Activated CD4-positive, alpha-beta T cell treated with anti-CD3 and anti-CD28 coated beads, Interleukin-2, amount 50 U/mL, for 4 hours (primary cell): Measurements from ENCODE around the gene PAX3.

Experiments
- DNase-seq, 2 experiments: peaks; one replicate each; pipeline ENCODE4 v3.0.0-alpha.2; 2020

The PAX3 gene

DNA sequence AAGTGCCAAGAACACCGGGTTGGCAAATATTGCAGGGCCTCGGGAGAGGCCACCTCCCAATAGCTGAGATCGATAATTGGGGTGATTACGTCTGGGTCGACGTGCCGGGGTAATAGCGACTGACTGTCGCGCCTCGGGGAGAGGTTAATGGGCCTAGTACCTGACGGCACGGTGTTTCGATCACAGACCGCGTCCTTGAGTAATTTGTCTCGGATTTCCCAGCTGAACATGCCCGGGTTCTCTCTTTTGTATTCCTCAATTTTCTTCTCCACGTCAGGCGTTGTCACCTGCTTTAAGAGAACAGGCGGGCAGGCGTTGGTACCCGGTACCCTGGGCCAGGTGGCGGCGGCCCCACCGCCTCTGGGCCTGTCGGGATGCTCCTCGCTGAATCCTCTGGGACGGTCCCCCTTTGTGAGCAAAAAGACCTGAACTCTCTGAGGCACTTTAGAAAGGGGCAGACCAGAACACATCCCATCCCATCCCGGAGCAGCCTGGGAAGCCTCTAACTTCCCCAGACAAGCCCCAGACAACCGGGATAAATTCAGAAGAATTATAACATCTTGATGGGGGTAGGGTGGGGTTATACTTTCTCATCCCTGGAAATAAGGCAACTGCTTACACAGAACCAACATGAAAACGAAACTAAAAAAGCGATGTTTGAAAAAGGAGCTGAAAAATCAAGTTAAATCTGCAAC is 3.3 kb downstream of the PAX3 start:
- DNase-seq, result no peak

DNA sequence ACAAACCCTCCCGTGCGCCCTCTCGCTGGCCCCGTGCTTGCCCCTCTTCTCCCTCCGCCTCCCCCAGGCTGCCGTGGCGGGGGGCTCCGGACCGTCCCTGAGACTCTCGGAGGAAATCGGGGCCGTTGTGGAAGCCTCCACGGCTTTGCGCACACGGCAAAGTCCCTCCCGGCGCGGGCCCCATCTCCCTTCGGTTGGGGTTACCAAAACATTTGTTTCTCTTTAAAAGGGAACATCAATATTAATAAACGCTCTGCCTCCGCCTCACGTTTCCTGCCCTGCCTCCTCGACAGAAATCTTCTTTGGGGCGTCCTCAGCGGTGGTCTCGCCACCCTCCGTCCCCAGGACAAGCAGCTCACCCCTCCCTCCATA is 3.8 kb downstream of the PAX3 start:
- DNase-seq, result no peak

DNA sequence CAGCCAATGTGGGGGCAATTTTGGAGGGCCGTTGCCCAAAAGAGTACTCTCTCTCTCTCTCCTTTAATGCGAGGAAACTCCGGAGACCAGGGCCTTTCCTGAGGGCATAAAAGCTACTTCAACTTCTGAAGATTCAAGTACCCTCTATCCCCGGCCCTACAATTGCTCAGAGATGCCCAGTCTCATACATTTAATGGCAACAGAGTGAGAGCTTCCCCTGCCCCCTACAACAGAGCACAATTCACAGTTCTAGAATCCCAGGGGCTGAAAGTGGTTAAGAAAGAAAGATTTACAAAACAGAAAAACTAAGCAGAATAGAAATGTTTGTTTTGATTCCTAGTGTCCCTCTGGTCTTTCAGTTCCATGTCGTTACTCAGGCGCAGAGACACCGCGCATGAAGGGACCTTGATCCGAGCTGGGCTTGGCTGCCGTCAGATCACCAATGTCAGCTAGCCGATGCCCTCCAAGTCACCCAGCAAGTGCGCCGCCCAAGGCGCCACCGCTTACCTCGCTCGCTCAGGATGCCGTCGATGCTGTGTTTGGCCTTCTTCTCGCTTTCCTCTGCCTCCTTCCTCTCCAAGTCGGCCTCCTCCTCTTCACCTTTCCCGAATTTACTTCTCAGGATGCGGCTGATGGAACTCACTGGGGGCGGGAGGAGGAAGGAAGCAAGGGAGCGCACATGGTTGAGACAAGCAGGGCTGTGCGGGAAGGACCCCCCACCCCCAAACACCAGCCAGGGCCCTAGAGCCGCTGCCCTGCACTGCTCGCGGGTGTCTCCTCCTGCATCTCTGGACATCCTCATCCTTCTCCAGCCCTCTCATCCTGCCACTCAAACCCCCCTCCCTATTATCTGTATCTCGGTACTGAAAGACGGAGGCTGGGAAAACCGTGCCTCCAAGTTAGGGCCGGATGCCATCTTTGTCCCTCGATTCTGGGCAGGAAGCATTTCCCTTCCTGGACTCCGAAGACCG is 4.9 kb downstream of the PAX3 start:
- DNase-seq, result no peak

DNA sequence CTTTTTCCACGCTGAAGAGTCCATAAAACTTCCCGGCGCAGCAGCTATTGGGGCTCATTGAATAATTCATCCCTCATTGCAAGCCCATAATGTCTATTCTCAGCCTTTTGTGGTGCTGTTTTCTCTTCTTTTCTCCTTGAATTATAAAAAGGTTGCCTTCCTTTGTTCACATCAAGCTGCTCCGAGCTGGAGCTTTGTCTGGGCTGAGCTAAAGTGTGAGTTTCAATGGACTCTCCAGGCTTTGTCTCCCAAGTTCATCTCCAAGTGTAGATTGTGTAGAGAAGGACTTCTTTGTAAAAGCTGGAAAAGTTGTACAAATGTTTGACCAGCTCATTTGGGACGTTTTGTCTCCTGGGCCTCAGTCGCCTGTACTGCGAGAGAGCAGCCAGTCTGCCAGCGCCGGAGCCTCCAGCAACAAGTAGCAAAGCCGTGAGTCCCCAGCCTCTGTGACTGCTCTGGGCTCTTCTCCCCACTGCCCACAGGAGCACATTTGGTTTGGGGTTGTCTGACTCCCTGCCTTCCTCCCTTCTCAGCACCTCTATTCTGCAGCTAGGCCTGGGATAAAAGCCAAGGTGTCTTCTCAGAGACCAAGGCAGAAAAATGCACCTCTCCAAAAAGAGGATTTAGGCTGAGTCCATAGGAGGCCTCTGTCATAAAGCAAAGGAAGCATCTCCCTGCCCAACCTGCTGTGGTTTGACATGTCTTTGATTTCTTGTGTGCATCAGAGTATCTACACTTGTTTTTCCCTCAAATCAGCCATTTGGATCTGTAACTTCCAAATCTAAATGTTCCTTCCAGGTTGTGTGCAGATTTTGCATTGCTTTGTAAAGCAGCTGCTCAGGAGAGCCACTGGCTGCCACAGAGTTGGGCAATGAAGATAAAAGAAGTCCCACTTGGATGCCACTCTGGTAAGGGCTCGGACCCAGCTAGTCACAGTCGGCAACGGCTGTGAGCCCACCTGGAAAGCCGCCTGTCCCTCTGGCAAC is 6.4 kb downstream of the PAX3 start:
- no peak for DNase-seq

DNA sequence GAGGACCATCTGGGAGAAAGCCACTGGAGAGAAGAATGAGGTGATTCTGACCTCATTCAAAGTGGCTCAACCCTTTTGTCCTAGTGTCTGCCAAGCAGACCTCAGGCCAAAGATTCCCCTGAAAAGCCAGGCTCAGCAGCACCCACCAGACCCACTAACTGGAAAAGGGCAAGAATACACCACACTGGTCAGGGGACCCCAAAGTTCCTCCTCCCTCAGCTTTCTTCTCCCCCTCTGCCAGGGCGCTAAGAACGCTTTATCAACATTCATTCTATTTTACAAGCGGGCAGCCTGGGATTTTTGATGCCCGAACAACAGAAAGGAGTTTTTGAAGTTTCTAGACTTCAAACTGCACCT is 7.3 kb downstream of the PAX3 start:
- no peak for DNase-seq

DNA sequence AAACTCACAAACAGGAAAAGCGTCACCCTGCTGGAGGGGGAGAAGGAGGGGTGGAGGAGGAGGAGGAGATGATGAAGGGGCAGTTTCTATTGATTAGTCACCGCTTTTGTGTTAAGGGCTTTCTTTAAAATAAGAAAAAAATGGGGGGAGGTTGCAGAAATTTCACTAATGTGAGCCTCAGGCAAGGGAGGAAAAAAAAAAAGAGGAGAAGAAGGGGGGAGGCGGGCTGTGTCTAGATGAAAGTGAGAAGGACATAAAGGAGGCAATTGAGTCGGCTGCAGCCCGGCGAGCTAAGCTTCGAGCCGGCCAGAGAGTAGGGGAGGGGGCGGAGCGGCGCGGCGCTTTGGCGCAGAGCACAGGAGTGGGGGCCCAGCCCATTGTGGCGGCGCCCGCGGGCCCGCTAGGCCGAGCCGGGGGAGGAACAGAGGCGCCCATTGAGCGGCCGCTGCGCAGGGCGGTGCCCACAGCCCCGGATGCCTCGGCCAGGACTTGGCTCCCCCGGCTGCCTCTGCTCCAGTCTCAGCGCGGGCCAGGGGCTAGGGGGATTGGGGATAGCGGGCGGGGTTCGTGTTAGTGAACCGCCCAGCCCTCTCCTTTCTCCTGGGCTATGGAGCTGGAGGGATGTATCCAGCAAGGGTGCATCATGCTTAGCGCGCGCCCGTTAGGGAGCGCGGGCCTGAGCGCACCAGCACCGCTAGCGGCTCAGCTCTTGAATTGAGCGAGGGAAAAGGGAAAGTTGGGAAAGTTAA is 7.9 kb downstream of the PAX3 start:
- no peak for DNase-seq

DNA sequence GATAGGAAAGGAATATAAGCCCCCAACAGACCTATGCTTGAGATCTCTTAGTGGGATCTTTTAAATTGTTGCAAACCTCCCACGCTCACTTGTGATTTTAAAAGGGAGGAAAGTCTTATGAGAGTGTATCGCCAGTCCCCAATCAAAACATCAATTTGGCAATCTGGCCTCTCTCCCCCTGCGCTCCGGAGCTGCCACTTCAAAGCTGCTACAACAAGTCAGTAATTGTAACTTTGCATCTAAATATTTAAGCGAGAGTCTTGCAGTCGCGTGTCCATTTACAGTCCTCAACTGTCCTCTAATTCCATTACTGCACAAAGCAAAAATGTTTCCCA is 8.4 kb downstream of the PAX3 start:
- DNase-seq, result no peak

DNA sequence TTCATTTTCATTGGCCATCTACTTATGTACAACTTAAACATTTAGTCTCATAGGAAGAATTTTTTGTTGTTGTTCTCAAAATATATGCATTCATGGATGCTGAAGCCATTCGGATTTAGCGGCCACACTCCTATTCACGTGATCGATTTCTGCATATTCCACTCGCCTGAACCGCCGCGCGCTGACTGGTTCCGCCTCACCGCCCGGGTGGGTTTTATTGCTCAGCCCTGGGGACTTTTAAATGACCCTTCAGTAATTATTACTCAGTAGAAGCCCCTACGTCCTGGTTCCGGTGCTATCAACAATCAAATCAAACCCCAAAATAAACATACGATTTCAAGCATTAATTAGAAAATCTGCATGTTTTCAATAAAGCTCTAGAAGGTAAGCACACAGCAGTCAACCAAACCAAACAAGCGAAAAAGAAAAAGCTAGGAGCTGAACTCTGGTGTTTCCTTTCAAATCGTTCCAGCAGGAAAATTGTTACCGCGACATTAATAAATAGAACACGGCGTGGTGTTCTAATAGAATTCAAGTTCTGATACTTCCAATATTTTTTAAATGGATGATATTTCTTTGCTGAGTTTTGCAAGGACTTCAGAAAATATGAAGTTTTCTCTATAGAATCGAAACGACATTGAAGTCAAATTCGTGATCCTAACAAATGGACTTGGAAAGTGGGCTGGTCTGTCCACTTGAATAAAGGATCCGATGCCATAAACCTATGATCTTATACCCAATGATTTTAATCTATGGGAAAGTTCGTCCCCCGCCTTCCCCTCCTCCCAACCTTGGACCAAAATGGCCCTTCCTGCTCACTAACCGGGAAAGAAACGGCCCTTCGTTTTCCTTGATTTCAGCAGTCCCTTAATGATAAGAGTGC is 9.3 kb downstream of the PAX3 start:
- DNase-seq, result no peak

DNA sequence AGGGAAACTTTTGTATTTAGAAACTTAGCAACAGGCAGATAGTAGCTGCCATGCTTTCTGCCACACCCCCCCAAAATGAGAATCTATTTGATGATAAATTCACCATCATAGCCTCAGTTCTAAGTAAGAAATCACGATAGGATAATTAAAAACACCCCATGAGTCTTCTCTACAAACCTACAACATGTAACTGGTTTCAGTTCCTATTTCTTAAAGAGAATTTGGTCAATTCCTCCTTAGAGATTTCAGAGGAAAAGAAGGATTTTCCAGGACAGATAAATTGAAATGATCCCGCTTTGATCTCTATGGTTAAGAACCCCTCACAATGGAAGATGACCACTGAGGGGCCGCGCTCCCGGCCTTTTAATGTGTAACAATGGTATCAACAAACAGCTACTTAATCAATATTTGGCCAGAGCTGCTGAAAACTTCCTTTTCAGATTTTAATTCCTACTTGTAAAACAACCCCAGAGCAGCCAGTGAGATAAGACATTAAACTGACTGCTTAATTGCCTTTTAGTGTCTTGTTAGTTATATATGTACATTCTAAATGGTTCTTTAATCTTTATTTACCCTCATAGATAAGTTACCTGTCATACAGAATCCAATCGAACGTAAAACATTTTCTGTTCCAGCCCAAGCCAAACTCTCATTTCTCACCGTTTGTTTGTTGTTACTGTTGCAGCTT is 10.1 kb downstream of the PAX3 start:
- DNase-seq, result no peak

DNA sequence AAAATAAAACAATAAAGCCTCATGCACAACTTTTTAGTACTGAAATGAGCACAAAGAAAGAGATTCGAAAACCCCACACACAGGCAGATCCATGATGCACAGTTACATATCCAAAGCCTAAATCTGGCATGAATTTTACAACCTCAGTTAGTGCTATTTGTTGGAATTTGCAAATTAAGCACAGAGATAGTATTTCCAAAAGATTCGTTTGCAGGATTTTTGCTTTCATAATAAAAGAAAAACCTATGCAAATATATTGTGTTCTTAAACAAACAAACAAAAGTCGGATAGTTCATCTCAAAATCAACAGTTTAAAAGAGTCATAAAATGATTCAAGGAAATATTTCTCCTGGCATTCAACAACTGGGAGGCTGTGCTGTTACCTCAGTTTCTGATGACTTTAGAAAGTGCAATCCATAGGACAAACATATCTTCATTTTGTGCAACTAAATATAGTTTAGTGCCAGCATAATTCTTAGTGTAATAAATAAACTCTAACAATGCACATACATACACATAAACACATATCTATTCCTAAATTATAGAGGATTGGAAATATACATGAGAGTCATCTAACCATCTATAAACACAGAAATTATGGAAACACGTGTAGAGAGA is 10.8 kb downstream of the PAX3 start:
- no peak for DNase-seq

DNA sequence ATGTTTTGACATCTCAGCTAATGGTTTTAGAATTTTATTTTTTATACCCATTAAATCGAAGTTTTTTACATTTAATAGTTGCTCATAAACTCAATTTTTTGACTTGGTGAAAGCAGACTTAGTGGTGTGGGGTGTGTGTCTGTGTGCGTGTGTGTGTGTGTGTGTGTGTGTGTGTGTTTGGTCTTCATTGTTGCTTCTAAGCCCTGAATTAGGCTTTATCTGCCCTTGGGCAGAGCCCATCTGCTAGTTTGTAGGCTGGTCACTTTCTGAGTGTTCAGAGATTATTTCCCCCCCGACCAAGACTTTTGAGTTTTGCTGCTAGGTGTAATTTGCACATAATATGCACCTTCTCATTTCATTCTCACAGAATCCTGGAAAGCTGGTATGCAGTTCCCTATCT is 14.3 kb downstream of the PAX3 start:
- no peak for DNase-seq

DNA sequence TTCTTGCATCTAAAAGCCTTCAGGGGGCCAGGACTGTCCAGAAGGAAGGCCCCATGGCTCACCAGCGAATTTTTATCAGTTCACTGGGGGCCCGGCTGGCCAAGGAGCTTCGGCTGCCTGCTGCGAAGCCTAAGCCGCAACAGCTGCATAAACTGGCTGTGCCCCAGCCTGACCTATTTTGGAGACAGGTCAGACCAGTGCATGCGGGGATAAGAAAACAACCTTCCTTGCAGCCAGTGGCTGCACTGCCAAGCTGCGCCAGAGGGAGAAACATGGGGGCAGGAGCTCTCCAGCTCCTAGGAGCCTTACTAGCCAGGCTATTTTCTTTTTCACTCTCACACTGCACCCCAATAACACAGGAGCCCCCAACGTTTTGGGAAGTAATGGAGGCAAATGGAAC is 15.2 kb downstream of the PAX3 start:
- no peak for DNase-seq

DNA sequence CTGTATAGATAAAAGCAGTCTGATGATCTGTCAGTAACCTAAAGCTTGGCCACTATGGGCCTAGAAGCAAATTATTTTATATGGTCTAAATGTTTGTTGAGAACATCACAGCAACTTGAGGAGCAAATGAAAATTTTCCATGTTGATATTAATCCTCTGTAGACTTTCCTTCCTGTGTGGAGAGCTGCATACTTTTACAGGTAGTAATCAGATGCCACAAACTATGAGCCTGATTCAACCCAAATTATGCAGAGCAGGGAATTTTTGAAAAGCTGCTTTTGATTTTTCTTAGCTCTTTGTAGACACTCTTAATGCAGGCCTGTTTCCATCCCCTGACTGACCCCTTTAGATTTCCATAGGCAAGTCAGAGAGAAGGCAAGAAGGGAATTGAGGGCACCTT is 17.3 kb downstream of the PAX3 start:
- no peak for DNase-seq

DNA sequence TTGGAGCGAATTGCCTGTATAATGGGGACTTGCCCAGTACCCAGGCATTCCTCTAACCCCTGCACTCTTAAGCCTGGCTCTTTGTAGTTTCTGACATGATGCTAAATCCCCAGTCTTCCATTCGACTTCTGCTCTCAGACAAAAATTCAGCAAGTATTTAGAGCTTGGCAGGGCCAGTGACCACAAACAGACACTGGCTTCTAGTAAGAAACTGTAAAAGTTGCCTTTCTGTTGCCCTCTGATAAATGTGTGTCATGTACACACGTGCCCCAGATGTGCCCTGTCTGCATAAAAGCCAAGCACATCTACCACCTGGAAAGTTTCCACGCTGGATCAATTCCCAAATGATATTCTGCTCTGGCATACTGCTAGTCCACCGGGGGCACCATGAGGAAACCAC is 18.0 kb downstream of the PAX3 start:
- DNase-seq, result no peak

DNA sequence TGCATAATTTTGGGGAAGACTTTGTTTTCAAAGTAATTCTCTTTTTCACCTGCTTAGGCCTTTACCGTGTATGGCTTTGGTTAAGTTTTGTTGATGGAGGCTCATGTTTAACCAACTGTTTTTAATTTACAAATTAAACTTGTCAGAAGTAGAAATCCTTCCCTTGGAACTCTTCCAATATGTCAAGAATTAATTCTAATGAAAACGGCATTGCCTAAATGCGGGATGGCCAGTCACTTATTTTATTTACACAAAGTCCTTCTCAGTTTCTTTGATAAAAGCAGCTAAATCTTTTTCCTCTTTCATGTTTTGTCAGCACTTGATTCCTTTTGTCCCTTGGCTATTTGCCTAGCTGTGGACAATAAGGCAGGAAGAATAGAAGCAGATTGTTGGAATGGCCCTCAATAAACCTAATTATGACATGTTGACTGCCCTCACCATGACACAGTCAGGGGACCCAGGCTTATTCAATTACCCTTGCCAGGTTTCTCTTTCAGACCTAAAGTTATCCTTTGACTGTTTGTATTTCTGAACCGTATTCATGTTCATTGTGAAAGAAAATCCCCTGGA is 26.3 kb downstream of the PAX3 start:
- no peak for DNase-seq

DNA sequence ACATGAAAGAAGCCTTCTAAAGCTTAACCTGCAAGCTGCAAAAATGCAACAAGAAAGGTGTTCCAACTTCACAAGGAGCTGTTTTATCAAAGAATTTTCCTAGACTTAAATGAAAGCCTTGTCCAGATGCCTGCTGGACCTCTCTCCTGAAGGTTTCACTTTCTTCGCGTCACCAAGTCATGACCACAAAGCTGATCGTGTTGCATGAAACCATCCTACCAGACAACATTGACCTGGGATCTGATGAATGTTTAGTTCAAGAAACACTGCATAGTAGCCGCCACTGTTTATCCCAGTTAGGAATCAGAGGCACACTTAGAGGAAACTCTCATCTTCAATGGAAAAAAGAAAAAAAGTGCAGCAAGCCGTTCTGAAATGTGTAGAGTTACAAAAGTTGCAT is 26.9 kb downstream of the PAX3 start:
- DNase-seq, result no peak

DNA sequence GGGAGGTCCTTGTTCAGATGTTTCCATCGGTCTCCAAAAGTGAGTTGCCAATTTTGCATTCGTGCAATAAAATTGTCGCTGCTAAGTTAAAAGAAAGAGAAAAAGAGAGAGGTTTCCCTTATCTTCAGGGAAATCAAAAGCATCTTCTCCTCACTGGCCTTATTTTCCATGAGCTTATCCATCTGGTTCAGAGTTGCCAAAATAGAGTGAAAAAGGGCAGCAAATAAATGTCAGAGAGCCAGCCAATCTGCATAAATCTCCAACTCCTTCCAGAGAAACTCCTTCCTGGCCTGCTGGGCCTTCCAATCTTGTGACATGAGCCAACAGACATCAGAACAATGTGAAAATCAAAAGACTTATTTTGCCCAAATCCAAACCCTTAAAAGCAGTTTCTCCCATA is 28.4 kb downstream of the PAX3 start:
- DNase-seq, result no peak

DNA sequence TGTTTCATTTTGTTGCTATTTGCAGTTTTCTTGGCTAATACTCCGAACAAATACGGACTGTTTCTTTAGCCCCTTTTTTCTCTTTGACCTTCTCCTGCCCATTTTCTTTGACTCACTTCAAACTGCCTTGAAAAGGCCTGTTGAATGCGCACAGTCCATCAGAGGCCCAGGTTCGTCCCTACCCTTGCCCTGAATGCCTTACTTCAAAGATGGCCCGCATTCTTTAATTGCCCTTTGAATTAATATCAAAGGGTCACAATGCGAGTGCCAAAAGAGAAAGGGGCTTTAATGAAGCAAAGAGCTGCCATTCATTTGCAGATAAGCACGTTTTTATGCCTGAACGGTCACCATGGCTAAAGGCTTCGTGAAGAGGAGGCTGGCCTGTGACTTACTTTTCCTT is 29.7 kb downstream of the PAX3 start:
- DNase-seq, result no peak

DNA sequence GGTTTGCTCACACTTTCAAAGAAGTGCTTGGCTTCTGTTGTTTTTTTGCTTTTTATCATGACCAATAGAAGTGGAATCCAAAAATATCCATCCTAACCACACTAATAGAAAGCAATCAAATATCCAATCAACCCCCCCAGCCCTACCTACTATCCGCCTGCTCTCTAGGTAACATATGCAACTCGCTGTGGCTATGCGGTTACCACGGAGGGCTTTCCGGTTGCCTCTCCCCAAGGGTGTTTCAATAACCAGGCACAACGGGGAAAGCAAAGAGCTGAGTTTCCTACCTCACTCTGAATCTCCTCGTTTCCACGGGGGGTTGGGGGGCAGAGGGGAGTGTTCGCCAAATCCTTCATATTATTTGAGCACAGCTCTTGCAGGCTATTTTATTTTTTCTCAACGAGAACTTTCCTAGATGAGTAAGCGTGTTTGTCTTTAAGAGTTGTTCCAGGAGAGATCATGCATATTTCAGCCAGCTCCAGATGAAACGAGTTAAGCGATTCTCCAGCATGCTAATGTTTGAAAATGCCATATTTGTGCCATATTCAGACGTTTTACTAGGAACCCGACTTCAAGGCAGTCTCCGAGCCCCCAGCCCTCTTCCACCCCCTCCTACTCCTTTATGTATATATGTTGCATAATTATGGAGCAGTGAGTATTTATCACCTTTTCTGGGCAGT is 30.3 kb downstream of the PAX3 start:
- no peak for DNase-seq
